CD4-positive, alpha-beta T cell treated with Interleukin-15 for 4 hours (primary cell): ENCODE data around the gene OR1D5.
A peak's percentile ranks its signal among the peaks of the same experiment; 100 is the strongest.
"Not testable (repeated sequence)": the region's sequence is repeated elsewhere in the genome, so short reads cannot be mapped to it uniquely, and the experiment has no call there.

Experiments
- DNase-seq: peaks from one replicate; pipeline ENCODE4 v3.0.0-alpha.2; 2020; ENCODE audit warnings: low spot score

Gene OR1D5

GRCh38 chr17:3032258-3033247 lies 30.9 kb downstream of the OR1D5 start:
- no peak for DNase-seq

- not testable (repeated sequence) for DNase-seq
These were observed 32.4 kb downstream of the OR1D5 start for GRCh38 chr17:3030852-3031470.

GRCh38 chr17:3030096-3030495 lies 33.3 kb downstream of the OR1D5 start:
- no peak for DNase-seq

DNA sequence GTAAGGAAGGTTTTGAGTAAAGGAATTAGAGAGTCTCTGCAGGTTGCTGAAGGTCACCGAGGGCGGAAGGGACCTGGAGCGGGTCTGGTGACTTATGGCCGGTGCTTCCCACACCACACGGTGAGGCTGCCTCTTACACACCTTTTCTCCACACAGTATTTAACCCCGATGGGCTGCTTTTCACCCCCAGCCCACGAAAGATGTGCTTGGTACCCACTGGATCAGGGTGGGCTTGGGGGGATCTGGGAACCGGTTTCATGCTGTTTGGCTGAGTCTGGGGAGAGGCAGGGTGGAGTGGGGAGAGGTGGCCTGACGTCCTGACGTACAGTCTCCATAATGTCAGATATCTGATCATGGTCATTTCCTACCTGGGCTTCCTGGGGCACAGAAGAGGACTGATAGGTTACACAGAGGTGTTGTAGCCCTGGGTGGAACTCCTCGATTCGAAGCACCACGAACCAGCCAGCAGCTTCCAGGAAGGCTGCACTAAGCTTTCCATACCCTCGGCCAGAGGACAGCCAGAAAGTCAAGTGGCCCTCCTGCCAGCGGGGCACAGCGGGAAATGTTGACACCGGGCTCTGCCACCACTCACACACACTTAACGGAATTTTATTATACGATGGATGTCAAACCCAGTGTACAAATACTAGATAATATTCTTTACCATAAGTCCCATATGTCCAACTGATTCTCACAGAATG lies 34.0 kb downstream of the OR1D5 start:
- DNase-seq = no peak

- DNase-seq = no peak
These were observed 35.4 kb downstream of the OR1D5 start for GRCh38 chr17:3027786-3028532.

DNA sequence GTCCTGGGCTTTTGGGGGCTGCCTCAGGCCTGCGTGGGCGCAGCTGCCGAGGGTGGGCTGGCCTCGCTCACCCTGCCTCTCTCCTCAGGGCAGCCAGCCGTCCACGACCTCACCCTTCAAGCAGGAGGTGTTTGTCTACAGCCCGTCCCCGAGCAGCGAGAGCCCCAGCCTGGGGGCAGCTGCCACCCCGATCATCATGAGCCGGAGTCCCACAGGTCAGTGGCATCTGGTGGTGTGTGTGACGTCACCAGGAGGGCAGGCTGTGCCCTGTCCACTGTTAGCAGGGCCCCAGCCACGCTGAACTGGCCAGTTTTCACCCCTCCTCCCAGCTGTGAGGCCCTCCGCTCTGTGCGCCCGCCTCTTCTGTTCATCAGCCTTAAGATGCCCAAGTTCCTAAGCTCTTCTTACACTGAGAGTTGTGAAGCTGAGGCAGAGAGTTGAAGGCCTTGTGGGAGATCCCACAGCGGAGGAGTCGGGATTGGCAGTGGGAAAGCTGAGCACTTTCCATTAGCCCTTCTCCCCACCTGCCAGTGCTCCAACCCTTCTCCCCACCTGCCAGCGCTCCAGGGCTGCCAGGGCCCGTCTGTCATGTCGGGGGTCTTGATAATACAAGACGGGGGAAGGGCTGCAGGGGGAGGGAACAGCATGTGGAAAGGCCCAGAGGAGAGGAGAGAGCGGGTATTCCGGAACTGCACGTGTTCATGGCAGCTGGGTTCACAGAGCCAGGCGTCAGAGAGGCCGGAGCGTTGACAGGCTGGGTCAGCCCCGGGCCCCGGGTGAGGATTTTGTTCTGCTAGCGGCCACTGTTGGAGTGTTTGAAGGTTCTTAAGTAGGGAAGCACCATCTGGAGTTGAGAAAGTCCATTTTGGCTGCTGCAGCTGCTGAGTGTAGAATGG lies 36.3 kb downstream of the OR1D5 start:
- no peak for DNase-seq

DNA sequence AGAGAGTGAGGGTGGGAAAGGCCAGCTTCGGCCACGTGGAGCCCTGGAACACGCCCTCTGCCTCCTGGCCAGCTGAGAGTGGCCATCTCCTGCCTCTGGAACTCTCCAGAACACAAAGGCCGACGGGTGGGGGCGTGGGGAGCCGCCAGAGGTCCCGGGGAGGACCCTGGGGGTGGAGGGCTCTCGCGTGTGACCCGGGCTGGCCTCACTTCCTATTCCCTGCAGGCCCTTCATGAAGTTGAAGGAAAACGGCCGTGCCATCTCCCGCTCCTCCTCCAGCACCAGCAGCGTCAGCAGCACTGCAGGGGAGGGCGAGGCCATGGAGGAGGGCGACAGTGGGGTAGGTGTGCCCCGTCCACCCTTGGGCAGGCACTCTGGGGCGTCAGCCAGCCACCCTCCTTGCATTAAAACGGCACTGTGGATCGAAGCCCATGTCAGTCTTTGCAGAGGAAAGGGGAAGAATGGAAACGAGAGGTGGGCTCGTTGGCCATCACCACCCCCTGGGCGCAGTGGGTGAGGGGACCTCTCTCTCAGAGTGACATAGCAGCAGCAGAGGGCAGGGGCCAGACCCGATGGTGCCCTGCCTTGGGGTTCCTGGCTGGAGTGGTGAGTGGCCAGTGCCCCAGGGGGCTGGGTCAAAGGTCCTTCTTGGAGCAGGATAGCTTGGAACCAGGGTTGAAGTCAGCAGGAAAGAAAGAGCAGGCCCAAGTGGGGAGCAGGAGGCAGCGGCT lies 37.1 kb downstream of the OR1D5 start:
- no peak for DNase-seq

DNA sequence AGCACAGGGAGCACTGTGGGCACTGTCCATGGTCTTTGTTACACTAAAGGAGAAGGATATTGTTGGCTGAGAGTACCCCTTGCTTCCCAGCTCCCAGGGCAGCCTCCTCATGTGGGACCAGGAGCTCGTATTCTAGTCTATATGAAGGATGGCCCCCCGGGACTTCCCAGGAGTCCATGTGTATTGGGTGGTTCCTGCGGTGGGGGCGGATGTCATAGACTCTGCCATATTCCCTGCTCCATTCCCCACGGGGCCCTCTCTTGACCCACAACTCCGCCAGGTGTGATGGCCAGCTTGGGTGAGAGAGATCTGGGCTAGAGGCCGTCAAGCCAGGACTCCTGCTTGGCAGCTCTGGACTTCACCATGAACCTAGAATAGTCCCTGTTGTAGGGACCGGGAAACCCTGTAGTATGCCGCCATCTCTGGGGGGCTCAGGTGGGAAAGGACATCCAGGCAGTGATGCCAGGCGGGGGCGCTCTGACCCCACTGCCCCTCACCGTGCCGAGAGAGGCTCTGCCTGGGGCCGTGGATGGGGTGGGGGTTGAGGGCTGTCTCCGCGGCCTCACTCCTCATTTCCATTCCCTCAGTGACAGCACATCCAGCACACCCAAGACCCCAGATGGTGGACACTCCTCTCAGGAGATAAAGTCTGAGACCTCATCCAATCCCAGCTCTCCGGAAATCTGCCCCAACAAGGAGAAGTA lies 37.8 kb downstream of the OR1D5 start:
- DNase-seq = no peak

- DNase-seq = no peak
These were observed 39.1 kb downstream of the OR1D5 start for GRCh38 chr17:3024346-3024745.

DNA sequence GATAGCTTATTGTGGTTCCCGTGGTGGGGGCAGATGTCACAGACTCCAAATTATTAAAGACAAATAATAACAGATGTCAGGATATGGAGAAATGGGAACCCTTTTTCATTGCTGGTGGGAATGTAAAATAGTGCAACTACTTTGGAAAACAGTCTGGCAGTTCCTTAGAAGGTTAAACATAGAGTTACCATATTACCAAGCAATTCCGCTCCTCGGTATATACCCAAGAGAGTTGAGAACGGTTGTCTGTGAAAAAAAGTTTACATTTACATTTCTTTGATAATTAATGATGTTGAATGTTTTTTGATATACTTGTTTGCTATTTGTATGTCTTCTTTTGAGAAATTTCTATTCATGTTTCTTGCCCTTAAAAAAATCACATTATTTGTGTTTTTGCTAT lies 41.2 kb downstream of the OR1D5 start:
- no peak for DNase-seq

DNA sequence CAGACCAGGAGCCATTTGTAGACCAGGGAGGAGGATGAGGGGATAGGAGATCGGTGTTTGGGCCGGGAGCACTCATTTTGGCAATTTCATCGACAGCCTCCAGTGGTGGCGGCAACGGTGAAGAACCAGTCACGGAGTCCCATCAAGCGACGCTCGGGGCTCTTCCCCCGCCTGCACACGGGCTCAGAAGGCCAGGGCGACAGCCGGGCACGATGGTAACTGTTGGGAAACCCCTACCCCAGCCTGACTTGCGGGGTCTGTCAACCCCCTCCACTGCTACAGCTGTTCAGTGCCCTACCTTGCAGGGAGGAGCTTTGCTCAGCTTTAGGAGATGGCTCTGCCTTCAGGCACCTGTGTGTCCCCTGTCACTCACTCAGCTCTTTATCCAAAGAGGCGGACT lies 43.0 kb downstream of the OR1D5 start:
- DNase-seq = no peak

DNA sequence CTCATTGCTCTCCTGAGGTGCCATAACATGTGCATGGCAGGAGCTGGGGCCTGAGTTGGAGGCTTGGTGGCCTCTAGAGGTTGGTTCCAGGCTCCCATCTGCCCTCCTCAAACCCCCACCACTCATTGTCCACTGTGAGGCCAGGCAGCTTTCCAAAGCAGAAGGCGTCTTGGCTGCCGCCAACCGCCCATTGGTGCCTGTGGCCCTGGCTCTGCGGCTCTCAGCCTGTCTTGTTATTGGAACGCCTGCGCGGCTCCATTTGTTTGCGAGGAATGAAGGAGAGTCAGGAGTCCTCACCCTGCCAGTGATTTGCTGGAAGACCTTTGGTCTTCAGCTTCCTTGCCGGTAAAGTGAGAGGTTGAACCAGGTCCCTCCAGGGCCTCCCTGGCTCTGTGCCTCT lies 43.6 kb downstream of the OR1D5 start:
- no peak for DNase-seq

DNA sequence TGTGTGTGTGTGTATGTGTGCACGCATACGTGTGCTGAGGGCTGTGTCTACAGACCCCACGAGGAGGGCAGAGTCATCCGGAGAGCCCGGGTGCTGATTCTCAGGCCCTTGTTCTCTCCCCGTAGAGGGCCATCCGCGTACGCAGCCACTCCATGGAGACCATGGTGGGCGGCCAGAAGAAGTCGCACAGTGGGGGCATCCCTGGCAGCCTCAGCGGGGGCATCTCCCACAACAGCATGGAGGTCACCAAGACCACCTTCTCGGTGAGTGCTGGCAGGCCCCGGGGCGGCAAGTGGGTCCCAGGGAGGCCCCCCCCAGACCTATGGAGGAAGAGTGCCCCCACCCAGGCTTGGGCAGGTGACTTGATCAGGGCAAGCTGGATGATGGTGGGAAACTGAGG lies 45.5 kb downstream of the OR1D5 start:
- DNase-seq = no peak

- DNase-seq = no peak
These were observed 47.5 kb downstream of the OR1D5 start for GRCh38 chr17:3015890-3016289.

- DNase-seq = peak; percentile 41
These were observed 50.4 kb downstream of the OR1D5 start for GRCh38 chr17:3012926-3013581.
